Hepatocyte (in vitro differentiated cells): ENCODE data around the gene BTBD19. TPM values are rescaled to one million over a fixed set of nuclear protein-coding genes. Genes with fewer than 3 reads are reported as not detected.

ENCODE experiments used
- DNase-seq: peaks from one replicate; pipeline ENCODE4 v3.0.0-alpha.2; 2016; ENCODE audit warnings: low spot score
- H2AFZ ChIP-seq: fragments of 200-600 bp; sonication (generic); 2 replicates; pipeline ENCODE4 v1.6.0; 2016; ENCODE audit warnings: antibody characterized with exemption, mild to moderate bottlenecking
- H3K27ac ChIP-seq: fragments of 200-600 bp; sonication (generic); 2 replicates; pipeline ENCODE4 v1.5.1; 2016; ENCODE audit warnings: mild to moderate bottlenecking
- H3K27me3 ChIP-seq: fragments of 200-600 bp; sonication (generic); 2 replicates; pipeline ENCODE4 v1.6.1; 2016
- H3K36me3 ChIP-seq: fragments of 200-600 bp; sonication (generic); replicated peaks from 2 replicates; pipeline ENCODE4 v1.5.1; 2016; ENCODE audit warnings: low read depth; ENCODE audit not compliant: insufficient read depth
- H3K4me1 ChIP-seq: fragments of 200-600 bp; sonication (generic); 2 replicates; pipeline ENCODE4 v1.5.1; 2016; ENCODE audit warnings: mild to moderate bottlenecking, moderate library complexity; ENCODE audit not compliant: insufficient read depth
- H3K4me2 ChIP-seq: fragments of 200-600 bp; sonication (generic); 2 replicates; pipeline ENCODE4 v1.6.0; 2016
- H3K4me3 ChIP-seq: fragments of 200-600 bp; sonication (generic); 2 replicates; pipeline ENCODE4 v1.5.1; 2016; ENCODE audit warnings: mild to moderate bottlenecking
- H3K79me2 ChIP-seq: fragments of 200-600 bp; sonication (generic); 2 replicates; pipeline ENCODE4 v1.6.0; 2017; ENCODE audit warnings: mild to moderate bottlenecking
- H3K9me2 ChIP-seq: fragments of 200-600 bp; sonication (generic); replicated peaks from 2 replicates; pipeline ENCODE4 v1.6.0; 2017; ENCODE audit warnings: mild to moderate bottlenecking; ENCODE audit not compliant: insufficient read depth
- H3K9me3 ChIP-seq: fragments of 200-600 bp; sonication (generic); 2 replicates; pipeline ENCODE4 v1.5.1; 2016; ENCODE audit warnings: low read depth, mild to moderate bottlenecking
- H4K20me1 ChIP-seq: fragments of 200-600 bp; sonication (generic); 2 replicates; pipeline ENCODE4 v1.6.0; 2016; ENCODE audit warnings: mild to moderate bottlenecking; ENCODE audit not compliant: insufficient read depth, poor library complexity, severe bottlenecking
- CTCF ChIP-seq: fragments of 200-600 bp; sonication (generic); IDR thresholded peaks from 2 replicates; pipeline ENCODE4 v1.5.1; 2016; ENCODE audit warnings: antibody characterized with exemption, mild to moderate bottlenecking; ENCODE audit not compliant: poor library complexity
- EZH2 ChIP-seq: fragments of 200-600 bp; sonication (generic); IDR thresholded peaks from 2 replicates; pipeline ENCODE4 v1.6.1; 2016; ENCODE audit warnings: antibody characterized with exemption, mild to moderate bottlenecking, borderline replicate concordance
- EZH2phosphoT487 ChIP-seq: fragments of 200-600 bp; sonication (generic); IDR thresholded peaks from one replicate; pipeline ENCODE4 v1.6.1; 2018; ENCODE audit warnings: antibody characterized with exemption, mild to moderate bottlenecking, low read depth, moderate library complexity; ENCODE audit not compliant: unreplicated experiment, severe bottlenecking
- WGBS: methylation state at CpG from one replicate; pipeline ENCODE4 v1.1.6; 2016; ENCODE audit warnings: low lambda C conversion rate; ENCODE audit errors: missing lambda C conversion rate; 5-methylcytosine and 5-hydroxymethylcytosine counted together
- polyA plus RNA-seq: library from polyadenylated mRNA; unstranded; fragments of >200 nt; fragmentation: Nextera tagmentation; extraction: Ambion mirVana; gene quantifications from 2 replicates; pipeline ENCODE4 v1.2.1, GENCODE V29; 2016
- total RNA-seq: library from RNA; depleted of rRNA; stranded (reverse); fragments of >200 nt; gene quantifications from 2 replicates; pipeline ENCODE4 v1.2.3, GENCODE V29; 2014

Gene BTBD19
- total and polyA plus RNA-seq, 2 experiments from 2014 or later: 5.5 to 16.8 TPM

GRCh38 chr1:44819196-44819607, 10.9 kb downstream of the BTBD19 start:
- peak overlapping the region; percentile 2 for H3K4me3 ChIP-seq
- WGBS: 14% methylated on average over 13 of the region's 13 CpGs

GRCh38 chr1:44819608-44820327, 11.4 kb downstream of the BTBD19 start:
- DNase-seq: peak; percentile 90
- Histone ChIP-seq H3K4me3 (peak overlapping the region; percentile 20), H3K27ac (peak overlapping the region; percentile 95), H3K9me3 (no peaks in the 10 kb centered on the region), H3K27me3 (no peaks in the 10 kb centered on the region), H3K36me3 (no peaks in the 10 kb centered on the region), H3K4me1 (no peaks in the 10 kb centered on the region), H3K9me2 (no peaks in the 10 kb centered on the region), H3K4me2 (peak overlapping the region; percentile 75), H2AFZ (peak overlapping the region; percentile 75), H3K79me2 (no peaks in the 10 kb centered on the region), H4K20me1 (no peaks in the 10 kb centered on the region)
- 2% methylated on average over 33 of the region's 33 CpGs for WGBS
- TF ChIP-seq EZH2: no peak
- no peak for TF ChIP-seq EZH2phosphoT487
- TF ChIP-seq CTCF: no peak

More at GRCh38 chr1:44819196-44819607, 10.9 kb downstream of the BTBD19 start:
- Histone ChIP-seq H3K27me3 (no peaks in the 10 kb centered on the region), H3K27ac (peak overlapping the region; percentile 95), H3K4me1 (no peaks in the 10 kb centered on the region), H3K4me2 (peak overlapping the region; percentile 75), H3K79me2 (no peaks in the 10 kb centered on the region), H3K36me3 (no peaks in the 10 kb centered on the region), H3K9me2 (no peaks in the 10 kb centered on the region), H2AFZ (no peak overlapping the region), H4K20me1 (no peaks in the 10 kb centered on the region), H3K9me3 (no peaks in the 10 kb centered on the region)
- no peak for TF ChIP-seq EZH2
- TF ChIP-seq CTCF: peak; percentile 4
- no peak for DNase-seq

- WGBS: 43% methylated on average over 25 of the region's 25 CpGs
- Histone ChIP-seq H3K4me2 (peak overlapping the region; percentile 75), H3K4me3 (peak overlapping the region; percentile 20), H3K79me2 (no peaks in the 10 kb centered on the region), H3K27ac (peak overlapping the region; percentile 95), H3K36me3 (no peaks in the 10 kb centered on the region), H3K9me2 (no peaks in the 10 kb centered on the region), H3K4me1 (no peaks in the 10 kb centered on the region), H2AFZ (peak overlapping the region; percentile 75), H3K9me3 (no peaks in the 10 kb centered on the region), H4K20me1 (no peaks in the 10 kb centered on the region), H3K27me3 (no peaks in the 10 kb centered on the region)
- no peak for DNase-seq
- TF ChIP-seq CTCF (no peak), EZH2phosphoT487 (no peak), EZH2 (no peak)
These were observed 12.3 kb downstream of the BTBD19 start for GRCh38 chr1:44820328-44821239.
